GM20000 (cell line): Measurements from ENCODE around the gene PIP4P1.
"Not testable (repeated sequence)": the region's sequence is repeated elsewhere in the genome, so short reads cannot be mapped to it uniquely, and the experiment has no call there.

ENCODE experiments used
- DNase-seq: peaks from one replicate; pipeline ENCODE4 v3.0.0; 2012; ENCODE audit warnings: low spot score
- CTCF ChIP-seq: IDR thresholded peaks from 2 replicates; pipeline ENCODE4 v1.5.1; 2012; ENCODE audit warnings: mild to moderate bottlenecking, control low read depth; ENCODE audit errors: extremely low read depth, missing control alignments

Gene PIP4P1

GRCh38 chr14:20461225-20462141 is at the start of gene PIP4P1:
PIP4P1 (minus strand) TSS chr14:20461434; CDS start chr14:20461325, 109 bp downstream.
- TF ChIP-seq CTCF, result no peak
- DNase-seq, result peak; percentile 94

- no peak for DNase-seq
- TF ChIP-seq CTCF, result no peak
Measured at GRCh38 chr14:20508367-20508766, 47.1 kb upstream of the PIP4P1 start.

- not testable (repeated sequence) for DNase-seq
Measured at GRCh38 chr14:20507537-20507936, 46.3 kb upstream of the PIP4P1 start.

- DNase-seq, result not testable (repeated sequence)
Measured at GRCh38 chr14:20506752-20507151, 45.5 kb upstream of the PIP4P1 start.

GRCh38 chr14:20506276-20506675 is 45.0 kb upstream of the PIP4P1 start:
- DNase-seq, result not testable (repeated sequence)

- no peak for TF ChIP-seq CTCF
- DNase-seq, result no peak
Measured at GRCh38 chr14:20503898-20504297, 42.7 kb upstream of the PIP4P1 start.

- TF ChIP-seq CTCF, result no peak
- DNase-seq, result no peak
Measured at GRCh38 chr14:20501346-20501745, 40.1 kb upstream of the PIP4P1 start.

- TF ChIP-seq CTCF, result no peak
- no peak for DNase-seq
Measured at GRCh38 chr14:20499881-20500280, 38.6 kb upstream of the PIP4P1 start.

- no peak for TF ChIP-seq CTCF
- DNase-seq, result no peak
Measured at GRCh38 chr14:20499108-20499507, 37.9 kb upstream of the PIP4P1 start.
